Vagina (tissue), 2 donors: ENCODE measurements around the gene SMTNL1. TPM values are rescaled to one million over a fixed set of nuclear protein-coding genes. Genes with fewer than 3 reads are reported as not detected.

ENCODE experiments used
- DNase-seq, 2 donors: peaks; one replicate each; pipeline ENCODE4 v3.0.0-alpha.2; 2017; ENCODE audit errors: extremely low spot score in 2 of 2
- H3K27ac ChIP-seq: fragments of 200-600 bp; sonication (generic); one replicate; pipeline ENCODE4 v1.5.1; 2019
- H3K27me3 ChIP-seq: fragments of 200-600 bp; sonication (generic); one replicate; pipeline ENCODE4 v1.5.1; 2019
- H3K36me3 ChIP-seq, 2 donors: fragments of 200-600 bp; sonication (generic); one replicate each; pipeline ENCODE4 v1.5.1; 2017 to 2019
- H3K4me1 ChIP-seq: fragments of 200-600 bp; sonication (generic); one replicate; pipeline ENCODE4 v1.5.1; 2019
- H3K4me3 ChIP-seq, 2 donors: fragments of 200-600 bp; sonication (generic); 1 replicate in 1 of 2; 2 replicates in 1 of 2; pipeline ENCODE4 v1.5.1; 2016 to 2019
- H3K9me3 ChIP-seq: fragments of 200-600 bp; sonication (generic); one replicate; pipeline ENCODE4 v1.5.1; 2019
- CTCF ChIP-seq, 3 experiments: fragments of 450-650 bp in 2 of 3; fragments of 200-600 bp in 1 of 3; sonication (generic) in 1 of 3; IDR thresholded peaks; one replicate each; pipeline ENCODE4 v1.5.1; 2017 to 2019; ENCODE audit warnings: antibody characterized with exemption in 3 of 3, mild to moderate bottlenecking in 2 of 3, moderate library complexity in 2 of 3
- POLR2A ChIP-seq, 2 donors: fragments of 450-650 bp; IDR thresholded peaks; one replicate each; pipeline ENCODE4 v1.6.1; 2017; ENCODE audit warnings: antibody characterized with exemption in 2 of 2, mild to moderate bottlenecking in 2 of 2, moderate library complexity in 2 of 2
- POLR2AphosphoS5 ChIP-seq, 2 donors: sonication (generic); formaldehyde crosslinking; IDR thresholded peaks; one replicate each; pipeline ENCODE4 v1.9.0; 2017; ENCODE audit warnings: antibody characterized with exemption in 2 of 2, mild to moderate bottlenecking in 2 of 2, low read depth in 1 of 2; ENCODE audit not compliant: insufficient read depth in 1 of 2
- intact Hi-C: fragments of 100-400 bp; cut with DNase I; formaldehyde crosslinking; loops from one replicate; pipeline ENCODE4 v1.15.1; 2023
- total RNA-seq: library from RNA; depleted of rRNA; stranded (reverse); fragments of >200 nt; gene quantifications from one replicate; pipeline ENCODE4 v1.2.3, GENCODE V29; 2016

The SMTNL1 gene
- total RNA-seq, 1 donor from 2014 or later: not detected

GRCh38 chr11:57499413-57499982 lies 37.9 kb upstream of the SMTNL1 start:
- Histone ChIP-seq H3K27me3 (no peaks in the 10 kb centered on the region), H3K4me3 (peak overlapping the region; percentile 33 to 34), H3K9me3 (no peaks in the 10 kb centered on the region), H3K27ac (peak overlapping the region; percentile 85), H3K4me1 (peaks cover 25% of the 10 kb centered on the region), H3K36me3 (peaks cover 0 to 8% of the 10 kb centered on the region in 2 donors)
- DNase-seq: peak in 1 of 2 donors; percentile 94
- TF ChIP-seq CTCF (IDR thresholded peaks at IDR 0.05): no peak
- TF ChIP-seq POLR2AphosphoS5 (IDR thresholded peaks at IDR 0.05; ENCODE audit: insufficient read depth in 1 of 2, low read depth in 1 of 2): peak; percentile 70 to 81
- intact Hi-C loops: loop anchor here (10.0 kb wide), 1 partner anchor 155 kb away; no protein-coding TSS in a partner anchor

- H3K27ac ChIP-seq: peak overlapping the region; percentile 85
- TF ChIP-seq POLR2A (IDR thresholded peaks at IDR 0.05) (no peak), POLR2AphosphoS5 (IDR thresholded peaks at IDR 0.05; ENCODE audit: insufficient read depth in 1 of 2, low read depth in 1 of 2) (no peak), CTCF (IDR thresholded peaks at IDR 0.05) (no peak)
- H3K27me3 ChIP-seq: no peaks in the 10 kb centered on the region
- intact Hi-C loops: loop anchor here (10.0 kb wide), 1 partner anchor 155 kb away; no protein-coding TSS in a partner anchor
- peak overlapping the region; percentile 33 to 34 for H3K4me3 ChIP-seq
- H3K4me1 ChIP-seq: peaks cover 25% of the 10 kb centered on the region
- no peak for DNase-seq
- H3K36me3 ChIP-seq: peaks cover 0 to 8% of the 10 kb centered on the region in 2 donors
- no peaks in the 10 kb centered on the region for H3K9me3 ChIP-seq
Observed at GRCh38 chr11:57499983-57500461, 37.4 kb upstream of the SMTNL1 start.

- H3K36me3 ChIP-seq: peaks cover 0 to 5% of the 10 kb centered on the region in 2 donors
- H3K9me3 ChIP-seq: no peaks in the 10 kb centered on the region
- no peak for DNase-seq
- peak overlapping the region; percentile 85 for H3K27ac ChIP-seq
- no peaks in the 10 kb centered on the region for H3K27me3 ChIP-seq
- no peak for TF ChIP-seq POLR2AphosphoS5 (IDR thresholded peaks at IDR 0.05; ENCODE audit: insufficient read depth in 1 of 2, low read depth in 1 of 2)
- no peak for TF ChIP-seq POLR2A (IDR thresholded peaks at IDR 0.05)
- no peak for TF ChIP-seq CTCF (IDR thresholded peaks at IDR 0.05)
- H3K4me3 ChIP-seq: no peak overlapping the region
- H3K4me1 ChIP-seq: peaks cover 25% of the 10 kb centered on the region
- intact Hi-C loops: no loop called here
Observed at GRCh38 chr11:57500515-57500914, 36.9 kb upstream of the SMTNL1 start.

- Histone ChIP-seq H3K27ac (peak overlapping the region; percentile 85), H3K36me3 (peaks cover 0 to under 1% of the 10 kb centered on the region in 2 donors), H3K27me3 (no peaks in the 10 kb centered on the region), H3K4me1 (peaks cover 25% of the 10 kb centered on the region), H3K9me3 (no peaks in the 10 kb centered on the region), H3K4me3 (no peak overlapping the region)
- intact Hi-C loops: no loop called here
- TF ChIP-seq POLR2A (IDR thresholded peaks at IDR 0.05): no peak
- no peak for TF ChIP-seq CTCF (IDR thresholded peaks at IDR 0.05)
- no peak for TF ChIP-seq POLR2AphosphoS5 (IDR thresholded peaks at IDR 0.05; ENCODE audit: insufficient read depth in 1 of 2, low read depth in 1 of 2)
- no peak for DNase-seq
Observed at GRCh38 chr11:57500926-57501325, 36.5 kb upstream of the SMTNL1 start.

GRCh38 chr11:57501953-57502352 lies 35.4 kb upstream of the SMTNL1 start:
- Histone ChIP-seq H3K4me1 (peaks cover 25% of the 10 kb centered on the region), H3K27me3 (no peaks in the 10 kb centered on the region), H3K36me3 (no peaks in the 10 kb centered on the region), H3K9me3 (no peaks in the 10 kb centered on the region), H3K4me3 (no peak overlapping the region), H3K27ac (no peak overlapping the region)
- no peak for DNase-seq
- TF ChIP-seq POLR2A (IDR thresholded peaks at IDR 0.05) (no peak), POLR2AphosphoS5 (IDR thresholded peaks at IDR 0.05; ENCODE audit: insufficient read depth in 1 of 2, low read depth in 1 of 2) (no peak), CTCF (IDR thresholded peaks at IDR 0.05) (no peak)
- intact Hi-C loops: no loop called here
